ENCODE results near the gene DPP4.

- TF ChIP-seq, protein P1, sequence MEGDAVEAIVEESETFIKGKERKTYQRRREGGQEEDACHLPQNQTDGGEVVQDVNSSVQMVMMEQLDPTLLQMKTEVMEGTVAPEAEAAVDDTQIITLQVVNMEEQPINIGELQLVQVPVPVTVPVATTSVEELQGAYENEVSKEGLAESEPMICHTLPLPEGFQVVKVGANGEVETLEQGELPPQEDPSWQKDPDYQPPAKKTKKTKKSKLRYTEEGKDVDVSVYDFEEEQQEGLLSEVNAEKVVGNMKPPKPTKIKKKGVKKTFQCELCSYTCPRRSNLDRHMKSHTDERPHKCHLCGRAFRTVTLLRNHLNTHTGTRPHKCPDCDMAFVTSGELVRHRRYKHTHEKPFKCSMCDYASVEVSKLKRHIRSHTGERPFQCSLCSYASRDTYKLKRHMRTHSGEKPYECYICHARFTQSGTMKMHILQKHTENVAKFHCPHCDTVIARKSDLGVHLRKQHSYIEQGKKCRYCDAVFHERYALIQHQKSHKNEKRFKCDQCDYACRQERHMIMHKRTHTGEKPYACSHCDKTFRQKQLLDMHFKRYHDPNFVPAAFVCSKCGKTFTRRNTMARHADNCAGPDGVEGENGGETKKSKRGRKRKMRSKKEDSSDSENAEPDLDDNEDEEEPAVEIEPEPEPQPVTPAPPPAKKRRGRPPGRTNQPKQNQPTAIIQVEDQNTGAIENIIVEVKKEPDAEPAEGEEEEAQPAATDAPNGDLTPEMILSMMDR (IDR thresholded peaks at IDR 0.05; ENCODE audit: low read depth, low read length) = no peak
- no peak for TF ChIP-seq EZH2phosphoT487 (IDR thresholded peaks at IDR 0.05; ENCODE audit: low read depth)
These were observed 20.8 kb downstream of the DPP4 start for GRCh38 chr2:162053066-162053807.
